HepG2 (cell line): ENCODE results near the gene PTPMT1. TPM values are rescaled to one million over a fixed set of nuclear protein-coding genes. Genes with fewer than 3 reads are reported as not detected.

Source experiments
- ATF7 ChIP-seq, 2 experiments: fragments of 450-650 bp in 1 of 2; sonication (generic) in 1 of 2; formaldehyde crosslinking in 1 of 2; IDR thresholded peaks; 2 replicates each; pipeline versions ENCODE4 v1.4.0 to v1.6.1; 2016 to 2020; ENCODE audit warnings: antibody characterized with exemption in 1 of 2, mild to moderate bottlenecking in 1 of 2, missing genetic modification reagents in 1 of 2
- CHD4 ChIP-seq: fragments of 200-600 bp; sonication (generic); IDR thresholded peaks from 2 replicates; pipeline ENCODE4 v1.7.0; 2017; ENCODE audit warnings: mild to moderate bottlenecking, low read length, borderline replicate concordance
- HNRNPLL ChIP-seq: fragments of 200-400 bp; formaldehyde crosslinking; IDR thresholded peaks from 2 replicates; pipeline ENCODE4 v1.6.1; 2017; ENCODE audit warnings: mild to moderate bottlenecking, low read depth, low read length; ENCODE audit not compliant: poor library complexity, severe bottlenecking
- ISL2 ChIP-seq: sonication (generic); formaldehyde crosslinking; IDR thresholded peaks from 2 replicates; pipeline ENCODE4 v1.5.0; 2020; ENCODE audit warnings: missing genetic modification reagents
- LBX2 ChIP-seq: sonication (generic); formaldehyde crosslinking; IDR thresholded peaks from 2 replicates; pipeline ENCODE4 v1.5.0; 2020; ENCODE audit warnings: missing genetic modification reagents, mild to moderate bottlenecking, borderline replicate concordance
- MAX ChIP-seq: IDR thresholded peaks from 2 replicates; pipeline ENCODE4 v1.6.1; 2012; ENCODE audit warnings: inconsistent platforms
- MIER2 ChIP-seq: IDR thresholded peaks from 2 replicates; pipeline ENCODE4 v1.6.1; 2016; ENCODE audit warnings: missing biosample characterization, missing genetic modification reagents
- MIXL1 ChIP-seq: IDR thresholded peaks from 2 replicates; pipeline ENCODE4 v1.6.1; 2016
- PRDM15 ChIP-seq: sonication (generic); formaldehyde crosslinking; IDR thresholded peaks from 2 replicates; pipeline ENCODE4 v1.4.0; 2020; ENCODE audit warnings: missing genetic modification reagents
- SRSF1 ChIP-seq: fragments of 200-400 bp; formaldehyde crosslinking; optimal IDR thresholded peaks from 2 replicates; pipeline ENCODE3; 2017; ENCODE audit warnings: mild to moderate bottlenecking, low read depth, low read length, moderate library complexity
- ZHX1 ChIP-seq: sonication (generic); formaldehyde crosslinking; IDR thresholded peaks from 2 replicates; pipeline ENCODE4 v1.8.1; 2022; ENCODE audit warnings: low read depth, mild to moderate bottlenecking, missing genetic modification reagents
- ZNF432 ChIP-seq: sonication (generic); formaldehyde crosslinking; IDR thresholded peaks from 2 replicates; pipeline ENCODE4 v1.5.0; 2020; ENCODE audit warnings: missing genetic modification reagents, mild to moderate bottlenecking, borderline replicate concordance
- ZNF503 ChIP-seq: sonication (generic); formaldehyde crosslinking; IDR thresholded peaks from 2 replicates; pipeline ENCODE4 v1.4.0; 2020; ENCODE audit warnings: missing genetic modification reagents
- ZNF770 ChIP-seq: sonication (generic); formaldehyde crosslinking; IDR thresholded peaks from 2 replicates; pipeline ENCODE4 v1.5.0; 2020; ENCODE audit warnings: mild to moderate bottlenecking, missing genetic modification reagents
- polyA plus RNA-seq, 8 experiments: library from polyadenylated mRNA; depleted of rRNA in 3 of 8; stranded (reverse) in 7 of 8; unstranded in 1 of 8; fragments of >200 nt; fragmentation: Illumina TruSeq in 4 of 8; extraction: Trizol in 4 of 8; gene quantifications; 2 replicates each; pipeline versions ENCODE4 v1.2.1 to v1.2.3, GENCODE V29; 2011 to 2016; ENCODE audit warnings: low read depth in 4 of 8, missing spikeins in 1 of 8, mixed read lengths in 1 of 8; ENCODE audit not compliant: insufficient read depth in 1 of 8
- total RNA-seq, 5 experiments: library from RNA; depleted of rRNA; stranded (reverse); fragments of >200 nt; fragmentation: Illumina TruSeq; extraction: Trizol; gene quantifications; 2 replicates each; pipeline ENCODE4 v1.2.3, GENCODE V29; 2016; ENCODE audit warnings: low read depth in 1 of 5

Gene PTPMT1
- total and polyA plus RNA-seq, 2 of the 13 experiments (the other 11 are each of a cell fraction or from before 2014, with no cell fraction given): 55.6 to 129 TPM

GRCh38 chr11:47552566-47553405 is 12.6 kb upstream of the PTPMT1 start, which contains the start of gene CELF1 (continued):
- TF ChIP-seq MAX (peak; percentile 67), HNRNPLL (peak; percentile 71), LBX2 (CRISPR knock-in tag) (no peak), ZHX1 (peak; percentile 89), MIER2 (0 out of 2 replicates have a peak, but pooled peaks have one; percentile 29), MIXL1 (CRISPR knock-in tag) (peak; percentile 13; the same call in 1 of the 2 replicates), ZNF503 (CRISPR knock-in tag) (no peak), ZNF770 (CRISPR knock-in tag) (peak; percentile 63), ATF7 (IDR thresholded peaks at IDR 0.05) (no peak), ATF7 (CRISPR knock-in tag; IDR thresholded peaks at IDR 0.05) (peak; percentile 39; the same call in 1 of the 2 replicates), ISL2 (CRISPR knock-in tag) (peak; percentile 23; the same call in 1 of the 2 replicates), ZNF432 (CRISPR knock-in tag) (0 out of 2 replicates have a peak, but pooled peaks have one; percentile 65), PRDM15 (no peak; the same call in 1 of the 2 replicates), SRSF1 (peak; percentile 57), CHD4 (no peak)
